Neural cell (in vitro differentiated cells): ENCODE data around the gene USH1C. TPM values are rescaled to one million over a fixed set of nuclear protein-coding genes. Genes with fewer than 3 reads are reported as not detected.
A peak's percentile ranks its signal among the peaks of the same experiment; 100 is the strongest.

ENCODE experiments used
- H2AFZ ChIP-seq: fragments of 200-600, 300-800 bp; sonication (generic), shearing (Covaris generic); 2 replicates; pipeline ENCODE4 v1.6.0; 2014; ENCODE audit warnings: low read depth, mild to moderate bottlenecking, antibody characterized with exemption, low read length, moderate library complexity
- H3F3A ChIP-seq: fragments of 200-600 bp; shearing (Covaris generic); 2 replicates; pipeline ENCODE4 v1.6.1; 2016; ENCODE audit warnings: mild to moderate bottlenecking, moderate library complexity, mixed read lengths, antibody characterized with exemption, low read length; ENCODE audit not compliant: insufficient read depth, poor library complexity, severe bottlenecking
- H3K27ac ChIP-seq: fragments of 200-600, 300-800 bp; sonication (generic), shearing (Covaris generic); 2 replicates; pipeline ENCODE4 v1.5.1; 2014; ENCODE audit warnings: mild to moderate bottlenecking, low read length, moderate library complexity
- H3K27me3 ChIP-seq: fragments of 300-800, 200-600 bp; sonication (generic), shearing (Covaris generic); 2 replicates; pipeline ENCODE4 v1.6.0; 2014; ENCODE audit warnings: mild to moderate bottlenecking, low read depth, low read length, moderate library complexity; ENCODE audit not compliant: insufficient read depth
- H3K36me3 ChIP-seq: fragments of 300-800, 200-600 bp; sonication (generic), shearing (Covaris generic); 2 replicates; pipeline ENCODE4 v1.5.1; 2014; ENCODE audit warnings: mild to moderate bottlenecking, antibody characterized with exemption, low read length, moderate library complexity; ENCODE audit not compliant: insufficient read depth
- H3K4me2 ChIP-seq: fragments of 300-800, 200-600 bp; sonication (generic), shearing (Covaris generic); 2 replicates; pipeline ENCODE4 v1.6.0; 2014; ENCODE audit warnings: mild to moderate bottlenecking, low read length
- H3K4me3 ChIP-seq: fragments of 300-800, 200-600 bp; sonication (generic), shearing (Covaris generic); 2 replicates; pipeline ENCODE4 v1.5.1; 2014; ENCODE audit warnings: mild to moderate bottlenecking, low read length, moderate library complexity
- H3K79me2 ChIP-seq: fragments of 200-600 bp; shearing (Covaris generic); replicated peaks from 2 replicates; pipeline ENCODE4 v1.6.0; 2014; ENCODE audit warnings: mild to moderate bottlenecking, low read length, moderate library complexity; ENCODE audit not compliant: insufficient read depth
- H3K9ac ChIP-seq: fragments of 300-800, 200-600 bp; sonication (generic), shearing (Covaris generic); 2 replicates; pipeline ENCODE4 v1.6.1; 2016; ENCODE audit warnings: mild to moderate bottlenecking, low read length, mixed read lengths
- H3K9me2 ChIP-seq: fragments of 200-600 bp; shearing (Covaris generic); 2 replicates; pipeline ENCODE4 v1.6.1; 2016; ENCODE audit warnings: mild to moderate bottlenecking, low read length, mixed read lengths; ENCODE audit not compliant: insufficient read depth
- H3K9me3 ChIP-seq: fragments of 200-600, 300-800 bp; sonication (generic), shearing (Covaris generic); 2 replicates; pipeline ENCODE4 v1.6.1; 2016; ENCODE audit warnings: mild to moderate bottlenecking, mixed run types, low read length, moderate library complexity, mixed read lengths
- H4K20me1 ChIP-seq: fragments of 200-600 bp; shearing (Covaris generic); 2 replicates; pipeline ENCODE4 v1.6.1; 2016; ENCODE audit warnings: mild to moderate bottlenecking, mixed run types; ENCODE audit not compliant: insufficient read depth
- EP300 ChIP-seq: fragments of 450-650 bp; conservative IDR thresholded peaks from 2 replicates; pipeline ENCODE4 v1.6.1; 2014; ENCODE audit warnings: antibody characterized with exemption, mild to moderate bottlenecking, moderate library complexity; ENCODE audit not compliant: poor library complexity, severe bottlenecking
- EZH2 ChIP-seq: fragments of 200-600, 300-800 bp; shearing (Covaris generic), sonication (generic); IDR thresholded peaks from 2 replicates; pipeline ENCODE4 v1.6.1; 2014; ENCODE audit warnings: antibody characterized with exemption, low read length, borderline replicate concordance, mild to moderate bottlenecking; ENCODE audit not compliant: insufficient read depth, poor library complexity, severe bottlenecking
- MXI1 ChIP-seq: fragments of 450-650 bp; conservative IDR thresholded peaks from 2 replicates; pipeline ENCODE4 v1.6.1; 2014; ENCODE audit warnings: antibody characterized with exemption, mild to moderate bottlenecking; ENCODE audit not compliant: poor library complexity, severe bottlenecking
- POLR2AphosphoS5 ChIP-seq: IDR thresholded peaks from 2 replicates; pipeline ENCODE4 v1.6.1; 2012
- RAD21 ChIP-seq: fragments of 450-650 bp; conservative IDR thresholded peaks from 2 replicates; pipeline ENCODE4 v1.6.1; 2014; ENCODE audit warnings: antibody characterized with exemption, mild to moderate bottlenecking, moderate library complexity
- SMC3 ChIP-seq: fragments of 450-650 bp; conservative IDR thresholded peaks from 2 replicates; pipeline ENCODE4 v1.6.1; 2014; ENCODE audit warnings: antibody characterized with exemption, mild to moderate bottlenecking, moderate library complexity; ENCODE audit not compliant: poor library complexity
- TAF1 ChIP-seq: IDR thresholded peaks from 2 replicates; pipeline ENCODE4 v1.6.1; 2012; ENCODE audit warnings: low read depth
- polyA plus RNA-seq: library from polyadenylated mRNA; depleted of rRNA; stranded (reverse); fragments of >200 nt; gene quantifications from 2 replicates; pipeline ENCODE4 v1.2.3, GENCODE V29; 2014
- TF ChIP-seq, protein P1 (sequence below): IDR thresholded peaks from 2 replicates; pipeline ENCODE4 v1.6.1; 2012; ENCODE audit warnings: borderline replicate concordance
- TF ChIP-seq, protein P2 (sequence below): fragments of 450-650 bp; IDR thresholded peaks from 2 replicates; pipeline ENCODE4 v1.5.1; 2014; ENCODE audit warnings: antibody characterized with exemption, mild to moderate bottlenecking, moderate library complexity; ENCODE audit not compliant: poor library complexity, severe bottlenecking

The USH1C gene
- polyA plus RNA-seq, 1 donor from 2014 or later = 0.67 TPM

DNA sequence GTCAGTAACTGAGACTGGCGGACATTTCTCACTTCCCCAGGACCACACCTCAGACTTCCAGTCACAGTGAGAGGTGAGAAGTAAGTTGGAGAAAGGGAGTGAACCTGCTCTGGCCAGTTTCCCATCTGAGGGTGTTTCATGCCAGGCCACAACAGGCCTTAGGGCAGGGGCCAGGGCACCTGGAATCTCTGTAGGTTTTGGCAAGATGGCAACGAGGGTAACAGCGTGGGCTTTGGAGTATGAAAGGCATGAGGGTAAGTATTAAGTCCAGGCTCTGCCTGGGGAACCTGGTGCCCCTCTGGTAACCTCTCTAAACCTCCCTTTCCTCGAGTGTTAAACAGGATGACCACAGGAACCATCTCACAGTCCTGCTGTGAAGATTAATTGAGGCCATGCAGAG is 39.1 kb downstream of the USH1C start:
- Histone ChIP-seq H3K9me2 (no peaks in the 10 kb centered on the region), H3K9me3 (no peaks in the 10 kb centered on the region), H2AFZ (no peak overlapping the region), H3K27me3 (no peaks in the 10 kb centered on the region), H4K20me1 (no peaks in the 10 kb centered on the region), H3K4me3 (no peak overlapping the region), H3K9ac (no peak overlapping the region), H3K36me3 (no peaks in the 10 kb centered on the region), H3K4me2 (no peak overlapping the region), H3F3A (no peaks in the 10 kb centered on the region), H3K79me2 (no peaks in the 10 kb centered on the region), H3K27ac (no peak overlapping the region)
- TF ChIP-seq, protein P1, sequence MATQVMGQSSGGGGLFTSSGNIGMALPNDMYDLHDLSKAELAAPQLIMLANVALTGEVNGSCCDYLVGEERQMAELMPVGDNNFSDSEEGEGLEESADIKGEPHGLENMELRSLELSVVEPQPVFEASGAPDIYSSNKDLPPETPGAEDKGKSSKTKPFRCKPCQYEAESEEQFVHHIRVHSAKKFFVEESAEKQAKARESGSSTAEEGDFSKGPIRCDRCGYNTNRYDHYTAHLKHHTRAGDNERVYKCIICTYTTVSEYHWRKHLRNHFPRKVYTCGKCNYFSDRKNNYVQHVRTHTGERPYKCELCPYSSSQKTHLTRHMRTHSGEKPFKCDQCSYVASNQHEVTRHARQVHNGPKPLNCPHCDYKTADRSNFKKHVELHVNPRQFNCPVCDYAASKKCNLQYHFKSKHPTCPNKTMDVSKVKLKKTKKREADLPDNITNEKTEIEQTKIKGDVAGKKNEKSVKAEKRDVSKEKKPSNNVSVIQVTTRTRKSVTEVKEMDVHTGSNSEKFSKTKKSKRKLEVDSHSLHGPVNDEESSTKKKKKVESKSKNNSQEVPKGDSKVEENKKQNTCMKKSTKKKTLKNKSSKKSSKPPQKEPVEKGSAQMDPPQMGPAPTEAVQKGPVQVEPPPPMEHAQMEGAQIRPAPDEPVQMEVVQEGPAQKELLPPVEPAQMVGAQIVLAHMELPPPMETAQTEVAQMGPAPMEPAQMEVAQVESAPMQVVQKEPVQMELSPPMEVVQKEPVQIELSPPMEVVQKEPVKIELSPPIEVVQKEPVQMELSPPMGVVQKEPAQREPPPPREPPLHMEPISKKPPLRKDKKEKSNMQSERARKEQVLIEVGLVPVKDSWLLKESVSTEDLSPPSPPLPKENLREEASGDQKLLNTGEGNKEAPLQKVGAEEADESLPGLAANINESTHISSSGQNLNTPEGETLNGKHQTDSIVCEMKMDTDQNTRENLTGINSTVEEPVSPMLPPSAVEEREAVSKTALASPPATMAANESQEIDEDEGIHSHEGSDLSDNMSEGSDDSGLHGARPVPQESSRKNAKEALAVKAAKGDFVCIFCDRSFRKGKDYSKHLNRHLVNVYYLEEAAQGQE = no peak
- TF ChIP-seq, protein P2, sequence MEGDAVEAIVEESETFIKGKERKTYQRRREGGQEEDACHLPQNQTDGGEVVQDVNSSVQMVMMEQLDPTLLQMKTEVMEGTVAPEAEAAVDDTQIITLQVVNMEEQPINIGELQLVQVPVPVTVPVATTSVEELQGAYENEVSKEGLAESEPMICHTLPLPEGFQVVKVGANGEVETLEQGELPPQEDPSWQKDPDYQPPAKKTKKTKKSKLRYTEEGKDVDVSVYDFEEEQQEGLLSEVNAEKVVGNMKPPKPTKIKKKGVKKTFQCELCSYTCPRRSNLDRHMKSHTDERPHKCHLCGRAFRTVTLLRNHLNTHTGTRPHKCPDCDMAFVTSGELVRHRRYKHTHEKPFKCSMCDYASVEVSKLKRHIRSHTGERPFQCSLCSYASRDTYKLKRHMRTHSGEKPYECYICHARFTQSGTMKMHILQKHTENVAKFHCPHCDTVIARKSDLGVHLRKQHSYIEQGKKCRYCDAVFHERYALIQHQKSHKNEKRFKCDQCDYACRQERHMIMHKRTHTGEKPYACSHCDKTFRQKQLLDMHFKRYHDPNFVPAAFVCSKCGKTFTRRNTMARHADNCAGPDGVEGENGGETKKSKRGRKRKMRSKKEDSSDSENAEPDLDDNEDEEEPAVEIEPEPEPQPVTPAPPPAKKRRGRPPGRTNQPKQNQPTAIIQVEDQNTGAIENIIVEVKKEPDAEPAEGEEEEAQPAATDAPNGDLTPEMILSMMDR = no peak
- TF ChIP-seq EP300 = no peak
- TF ChIP-seq TAF1 = no peak
- no peak for TF ChIP-seq POLR2AphosphoS5
- no peak for TF ChIP-seq RAD21
- no peak for TF ChIP-seq EZH2
- TF ChIP-seq MXI1 = no peak
- TF ChIP-seq SMC3 = no peak

DNA sequence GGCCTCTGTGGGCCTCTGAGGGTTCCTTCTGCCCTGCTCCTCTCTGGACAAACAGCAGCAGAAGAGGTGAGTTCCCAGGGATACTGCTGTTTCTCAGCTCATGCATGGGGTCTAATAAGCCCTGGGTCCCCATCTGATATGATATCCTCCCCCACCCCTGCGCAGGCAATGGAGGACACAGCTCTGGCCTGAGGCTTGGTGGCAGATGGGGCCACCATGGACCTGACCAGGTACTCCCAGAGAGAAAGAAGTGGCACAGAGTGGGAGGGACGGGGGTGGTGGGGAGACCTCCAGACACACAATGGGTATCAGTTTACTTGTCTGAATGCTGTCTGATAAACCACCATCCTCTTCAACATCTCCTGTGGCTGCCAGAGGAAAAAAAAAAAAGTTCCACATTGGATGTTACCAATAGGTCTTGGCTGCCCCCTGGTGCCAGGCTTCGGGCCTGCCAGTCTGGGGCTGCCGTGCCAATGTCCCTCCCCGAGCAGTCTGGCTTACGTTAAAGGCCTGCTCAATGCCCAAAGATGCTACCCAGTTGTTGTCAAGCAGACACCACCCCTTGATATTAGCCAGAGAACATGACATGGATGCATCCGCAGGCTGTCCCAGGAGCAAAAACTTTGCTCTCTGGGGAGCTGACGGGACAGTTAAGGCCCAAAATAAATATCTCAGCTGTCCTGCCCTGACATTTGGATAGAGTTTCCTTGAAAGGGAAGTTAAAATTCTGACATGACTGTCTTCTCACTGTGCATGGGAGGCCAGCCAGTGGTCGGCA is 39.7 kb downstream of the USH1C start:
- Histone ChIP-seq H3K4me3 (no peak overlapping the region), H3K9ac (no peak overlapping the region), H3K27me3 (no peaks in the 10 kb centered on the region), H3K9me2 (no peaks in the 10 kb centered on the region), H3K36me3 (no peaks in the 10 kb centered on the region), H3K79me2 (no peaks in the 10 kb centered on the region), H3K27ac (no peak overlapping the region), H3K4me2 (no peak overlapping the region), H4K20me1 (no peaks in the 10 kb centered on the region), H2AFZ (no peak overlapping the region), H3K9me3 (no peaks in the 10 kb centered on the region), H3F3A (no peaks in the 10 kb centered on the region)
- TF ChIP-seq RAD21 (peak; percentile 71), SMC3 (peak; percentile 78)
- TF ChIP-seq, protein P2 = peak; percentile 66
- TF ChIP-seq, protein P1 = no peak
